K562 treated with DMSO at 1 percent for 24 hours (cell line): Measurements from ENCODE around the gene PARM1. TPM values are rescaled to one million over a fixed set of nuclear protein-coding genes. Genes with fewer than 3 reads are reported as not detected.

Source experiments
- total RNA-seq: library from RNA; unstranded; fragments of 300-600 nt; gene quantifications from 2 replicates; pipeline ENCODE4 v1.2.3, GENCODE V29; 2022; ENCODE audit warnings: low read depth; ENCODE audit not compliant: insufficient read depth

The PARM1 gene
- total RNA-seq, result 0.06 TPM in 1 of 2 replicates, not detected in the other

GRCh38 chr4:74932832-74933561 is at the start of gene PARM1:
Gene PARM1, plus strand, starts transcription at chr4:74933116. Its CDS starts 212 bp downstream, at chr4:74933328.

Other genes starting within 250 kb of the PARM1 start
- gene BTC, start 138.6 kb upstream of the PARM1 start, total RNA-seq, result not detected in 2 replicates